ENCODE results near the gene RILPL2. TPM values are rescaled to one million over a fixed set of nuclear protein-coding genes. Genes with fewer than 3 reads are reported as not detected.

Gene RILPL2
- total and polyA plus RNA-seq, 2 of the 13 experiments (the other 11 are each of a cell fraction or from before 2014, with no cell fraction given) = 2.7 to 8.1 TPM

GRCh38 chr12:123472438-123472849 lies 36.0 kb upstream of the RILPL2 start (continued):
- TF ChIP-seq, protein P1, sequence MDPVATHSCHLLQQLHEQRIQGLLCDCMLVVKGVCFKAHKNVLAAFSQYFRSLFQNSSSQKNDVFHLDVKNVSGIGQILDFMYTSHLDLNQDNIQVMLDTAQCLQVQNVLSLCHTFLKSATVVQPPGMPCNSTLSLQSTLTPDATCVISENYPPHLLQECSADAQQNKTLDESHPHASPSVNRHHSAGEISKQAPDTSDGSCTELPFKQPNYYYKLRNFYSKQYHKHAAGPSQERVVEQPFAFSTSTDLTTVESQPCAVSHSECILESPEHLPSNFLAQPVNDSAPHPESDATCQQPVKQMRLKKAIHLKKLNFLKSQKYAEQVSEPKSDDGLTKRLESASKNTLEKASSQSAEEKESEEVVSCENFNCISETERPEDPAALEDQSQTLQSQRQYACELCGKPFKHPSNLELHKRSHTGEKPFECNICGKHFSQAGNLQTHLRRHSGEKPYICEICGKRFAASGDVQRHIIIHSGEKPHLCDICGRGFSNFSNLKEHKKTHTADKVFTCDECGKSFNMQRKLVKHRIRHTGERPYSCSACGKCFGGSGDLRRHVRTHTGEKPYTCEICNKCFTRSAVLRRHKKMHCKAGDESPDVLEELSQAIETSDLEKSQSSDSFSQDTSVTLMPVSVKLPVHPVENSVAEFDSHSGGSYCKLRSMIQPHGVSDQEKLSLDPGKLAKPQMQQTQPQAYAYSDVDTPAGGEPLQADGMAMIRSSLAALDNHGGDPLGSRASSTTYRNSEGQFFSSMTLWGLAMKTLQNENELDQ (CRISPR knock-in tag; IDR thresholded peaks at IDR 0.05; ENCODE audit: borderline replicate concordance) = no peak
- TF ChIP-seq ZNF691 (CRISPR knock-in tag; IDR thresholded peaks at IDR 0.05; ENCODE audit: borderline replicate concordance, low read depth) = peak; percentile 77; the same call in 1 of the 2 replicates
- no peak for TF ChIP-seq CCAR2 (optimal IDR thresholded peaks at IDR 0.05; ENCODE audit: low read depth, low read length)
- TF ChIP-seq E2F1 (CRISPR knock-in tag; IDR thresholded peaks at IDR 0.05) = 0 out of 2 replicates have a peak, but pooled peaks have one; percentile 49
- TF ChIP-seq NKX3-1 (CRISPR knock-in tag; IDR thresholded peaks at IDR 0.05) = peak; percentile 72; the same call in 1 of the 2 replicates
- TF ChIP-seq REXO4 (CRISPR knock-in tag; IDR thresholded peaks at IDR 0.05; ENCODE audit: borderline replicate concordance) = no peak
- no peak for TF ChIP-seq DNMT3B (CRISPR knock-in tag; conservative IDR thresholded peaks at IDR 0.05)
- no peak for TF ChIP-seq ZNF484 (CRISPR knock-in tag; IDR thresholded peaks at IDR 0.05; ENCODE audit: borderline replicate concordance, low read depth)
- TF ChIP-seq FIP1L1 (IDR thresholded peaks at IDR 0.05; ENCODE audit: borderline replicate concordance, insufficient read depth, low read depth, low read length) = no peak
- peak; percentile 55; the same call in 1 of the 2 replicates for TF ChIP-seq ZNF652 (CRISPR knock-in tag; IDR thresholded peaks at IDR 0.05; ENCODE audit: borderline replicate concordance, low read depth)
- TF ChIP-seq GMEB1 (CRISPR knock-in tag; IDR thresholded peaks at IDR 0.05; ENCODE audit: borderline replicate concordance) = peak; percentile 42; the same call in 1 of the 2 replicates
- no peak for TF ChIP-seq SMAD9 (CRISPR knock-in tag; IDR thresholded peaks at IDR 0.05)
- TF ChIP-seq RELA (CRISPR knock-in tag; IDR thresholded peaks at IDR 0.05) = 0 out of 2 replicates have a peak, but pooled peaks have one; percentile 77
- TF ChIP-seq, protein P2, sequence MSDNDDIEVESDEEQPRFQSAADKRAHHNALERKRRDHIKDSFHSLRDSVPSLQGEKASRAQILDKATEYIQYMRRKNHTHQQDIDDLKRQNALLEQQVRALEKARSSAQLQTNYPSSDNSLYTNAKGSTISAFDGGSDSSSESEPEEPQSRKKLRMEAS (IDR thresholded peaks at IDR 0.05) = peak; percentile 84
- peak; percentile 92 for TF ChIP-seq ETV5 (CRISPR knock-in tag; IDR thresholded peaks at IDR 0.05; ENCODE audit: borderline replicate concordance)
- TF ChIP-seq, protein P3, sequence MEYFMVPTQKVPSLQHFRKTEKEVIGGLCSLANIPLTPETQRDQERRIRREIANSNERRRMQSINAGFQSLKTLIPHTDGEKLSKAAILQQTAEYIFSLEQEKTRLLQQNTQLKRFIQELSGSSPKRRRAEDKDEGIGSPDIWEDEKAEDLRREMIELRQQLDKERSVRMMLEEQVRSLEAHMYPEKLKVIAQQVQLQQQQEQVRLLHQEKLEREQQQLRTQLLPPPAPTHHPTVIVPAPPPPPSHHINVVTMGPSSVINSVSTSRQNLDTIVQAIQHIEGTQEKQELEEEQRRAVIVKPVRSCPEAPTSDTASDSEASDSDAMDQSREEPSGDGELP (IDR thresholded peaks at IDR 0.05; ENCODE audit: borderline replicate concordance, low read depth) = peak; percentile 68; the same call in 1 of the 2 replicates
- peak; percentile 80 for TF ChIP-seq ZNF121 (CRISPR knock-in tag; IDR thresholded peaks at IDR 0.05)
- TF ChIP-seq AHR (CRISPR knock-in tag; IDR thresholded peaks at IDR 0.05) = no peak
- TF ChIP-seq RARG (CRISPR knock-in tag; IDR thresholded peaks at IDR 0.05; ENCODE audit: low read depth) = no peak
- TF ChIP-seq ZNF253 (CRISPR knock-in tag; IDR thresholded peaks at IDR 0.05; ENCODE audit: borderline replicate concordance) = no peak
- peak; percentile 79; the same call in 1 of the 2 replicates for TF ChIP-seq ZKSCAN8 (CRISPR knock-in tag; IDR thresholded peaks at IDR 0.05; ENCODE audit: borderline replicate concordance)

All from HepG2 (cell line).